HEK293 (cell line): Measurements from ENCODE around the gene NHLRC2.

Experiments used
- CTCF ChIA-PET: fragments of 350-600 bp; formaldehyde crosslinking; extraction: SDS; loops from one replicate; lab custom pipeline; 2021; ENCODE audit warnings: antibody characterized with exemption; lab: Yijun Ruan, JAX
- POLR2A ChIA-PET: fragments of 300-600 bp; formaldehyde crosslinking; extraction: SDS; loops from one replicate; lab custom pipeline; 2020; ENCODE audit warnings: antibody characterized with exemption, inconsistent platforms; lab: Yijun Ruan, JAX
- H3K27ac ChIP-seq: fragments of 200-500 bp; sonication (Bioruptor generic); 2 replicates; pipeline ENCODE4 v1.5.1; 2014; ENCODE audit warnings: low read depth, low read length, control low read depth, inconsistent platforms; ENCODE audit errors: extremely low read depth
- H3K36me3 ChIP-seq, 2 experiments: fragments of 200-500 bp in 1 of 2; sonication (Bioruptor generic) in 1 of 2; 1 replicate in 1 of 2; 2 replicates in 1 of 2; pipeline ENCODE4 v1.5.1; 2014 to 2017; ENCODE audit warnings: inconsistent platforms in 2 of 2, low read length in 2 of 2; ENCODE audit not compliant: control insufficient read depth in 2 of 2, insufficient read depth in 1 of 2
- H3K4me1 ChIP-seq: fragments of 200-500 bp; sonication (Bioruptor generic); 2 replicates; pipeline ENCODE4 v1.5.1; 2014; ENCODE audit warnings: mild to moderate bottlenecking, low read length, inconsistent platforms; ENCODE audit not compliant: control insufficient read depth, insufficient read depth
- H3K4me3 ChIP-seq: 2 replicates; pipeline ENCODE4 v1.5.1; 2011; ENCODE audit warnings: low read depth, mild to moderate bottlenecking, control low read depth, low read length, moderate library complexity
- H3K9me3 ChIP-seq: fragments of 200-500 bp; sonication (Bioruptor generic); 2 replicates; pipeline ENCODE4 v1.5.1; 2014; ENCODE audit warnings: low read depth, low read length, inconsistent platforms; ENCODE audit not compliant: control insufficient read depth, insufficient read depth
- BCL11A ChIP-seq: fragments of 450-650 bp; formaldehyde crosslinking; IDR thresholded peaks from 2 replicates; pipeline ENCODE4 v1.5.1; 2016; ENCODE audit warnings: low read depth, missing biosample characterization, missing genetic modification characterization
- GFI1B ChIP-seq: fragments of 450-650 bp; formaldehyde crosslinking; IDR thresholded peaks from 2 replicates; pipeline ENCODE4 v1.5.1; 2016; ENCODE audit warnings: missing biosample characterization, missing genetic modification characterization
- KLF1 ChIP-seq: fragments of 450-650 bp; formaldehyde crosslinking; IDR thresholded peaks from 2 replicates; pipeline ENCODE4 v1.5.1; 2016; ENCODE audit warnings: missing biosample characterization, missing genetic modification characterization
- KLF16 ChIP-seq: fragments of 450-650 bp; formaldehyde crosslinking; IDR thresholded peaks from 2 replicates; pipeline ENCODE4 v1.5.1; 2017; ENCODE audit warnings: missing biosample characterization, missing genetic modification characterization
- KLF9 ChIP-seq: fragments of 450-650 bp; formaldehyde crosslinking; IDR thresholded peaks from 2 replicates; pipeline ENCODE4 v1.5.1; 2016; ENCODE audit warnings: missing biosample characterization, missing genetic modification characterization, low read depth
- ZBTB48 ChIP-seq: fragments of 450-650 bp; formaldehyde crosslinking; IDR thresholded peaks from 2 replicates; pipeline ENCODE4 v1.5.1; 2016; ENCODE audit warnings: missing biosample characterization, missing genetic modification characterization
- ZEB2 ChIP-seq: fragments of 450-650 bp; formaldehyde crosslinking; IDR thresholded peaks from 2 replicates; pipeline ENCODE4 v1.5.1; 2016; ENCODE audit warnings: missing biosample characterization, missing genetic modification characterization
- ZNF169 ChIP-seq: fragments of 450-650 bp; formaldehyde crosslinking; IDR thresholded peaks from 2 replicates; pipeline ENCODE4 v1.5.1; 2016; ENCODE audit warnings: missing biosample characterization, missing genetic modification characterization
- ZNF239 ChIP-seq: fragments of 450-650 bp; formaldehyde crosslinking; IDR thresholded peaks from 2 replicates; pipeline ENCODE4 v1.5.1; 2016; ENCODE audit warnings: missing biosample characterization, missing genetic modification characterization
- ZNF341 ChIP-seq: fragments of 450-650 bp; formaldehyde crosslinking; IDR thresholded peaks from 2 replicates; pipeline ENCODE4; 2016; ENCODE audit warnings: low read depth, missing biosample characterization, missing genetic modification characterization
- ZNF394 ChIP-seq: fragments of 450-650 bp; formaldehyde crosslinking; IDR thresholded peaks from 2 replicates; pipeline ENCODE4 v1.5.1; 2016; ENCODE audit warnings: missing biosample characterization, missing genetic modification characterization, mild to moderate bottlenecking, moderate library complexity, borderline replicate concordance
- ZNF398 ChIP-seq: fragments of 450-650 bp; formaldehyde crosslinking; IDR thresholded peaks from 2 replicates; pipeline ENCODE4 v1.5.1; 2017; ENCODE audit warnings: missing biosample characterization, missing genetic modification characterization
- ZNF416 ChIP-seq: fragments of 450-650 bp; formaldehyde crosslinking; IDR thresholded peaks from 2 replicates; pipeline ENCODE4 v1.5.1; 2016; ENCODE audit warnings: missing biosample characterization, missing genetic modification characterization
- ZNF560 ChIP-seq: fragments of 450-650 bp; formaldehyde crosslinking; IDR thresholded peaks from 2 replicates; pipeline ENCODE4 v1.5.1; 2017; ENCODE audit warnings: missing biosample characterization, missing genetic modification characterization, borderline replicate concordance
- ZNF596 ChIP-seq: fragments of 450-650 bp; IDR thresholded peaks from 2 replicates; pipeline ENCODE4 v1.5.0; 2018; ENCODE audit warnings: missing biosample characterization, mild to moderate bottlenecking, missing genetic modification characterization, moderate library complexity
- ZNF660 ChIP-seq: fragments of 450-650 bp; IDR thresholded peaks from 2 replicates; pipeline ENCODE4 v1.5.1; 2018; ENCODE audit warnings: missing biosample characterization, mild to moderate bottlenecking, missing genetic modification characterization
- ZNF664 ChIP-seq: fragments of 450-650 bp; formaldehyde crosslinking; IDR thresholded peaks from 2 replicates; pipeline ENCODE4 v1.5.1; 2016; ENCODE audit warnings: missing biosample characterization, missing genetic modification characterization
- ZNF670 ChIP-seq: fragments of 450-650 bp; formaldehyde crosslinking; IDR thresholded peaks from 2 replicates; pipeline ENCODE4 v1.5.1; 2016; ENCODE audit warnings: missing biosample characterization, missing genetic modification characterization, low read depth
- ZNF692 ChIP-seq: fragments of 450-650 bp; formaldehyde crosslinking; IDR thresholded peaks from 2 replicates; pipeline ENCODE4 v1.5.1; 2016; ENCODE audit warnings: missing biosample characterization, missing genetic modification characterization
- ZNF777 ChIP-seq: fragments of 450-650 bp; formaldehyde crosslinking; IDR thresholded peaks from 2 replicates; pipeline ENCODE4 v1.5.1; 2017; ENCODE audit warnings: missing biosample characterization, missing genetic modification characterization, borderline replicate concordance
- ZNF791 ChIP-seq: fragments of 450-650 bp; formaldehyde crosslinking; IDR thresholded peaks from 2 replicates; pipeline ENCODE4 v1.5.1; 2016; ENCODE audit warnings: missing biosample characterization, missing genetic modification characterization
- TF ChIP-seq, protein P1 (sequence below): fragments of 450-650 bp; formaldehyde crosslinking; conservative IDR thresholded peaks from 2 replicates; pipeline ENCODE4 v1.5.1; 2016; ENCODE audit warnings: low read depth, missing biosample characterization, missing genetic modification characterization
- TF ChIP-seq, protein P2 (sequence below): fragments of 450-650 bp; formaldehyde crosslinking; IDR thresholded peaks from 2 replicates; pipeline ENCODE4 v1.5.1; 2016; ENCODE audit warnings: missing biosample characterization, missing genetic modification characterization
- TF ChIP-seq, protein P3 (sequence below): fragments of 450-650 bp; formaldehyde crosslinking; IDR thresholded peaks from 2 replicates; pipeline ENCODE4 v1.5.1; 2016; ENCODE audit warnings: missing biosample characterization, missing genetic modification characterization
- TF ChIP-seq, protein P4 (sequence below): fragments of 450-650 bp; IDR thresholded peaks from 2 replicates; pipeline ENCODE4 v1.5.1; 2018; ENCODE audit warnings: missing biosample characterization, mild to moderate bottlenecking, missing genetic modification characterization

The NHLRC2 gene

DNA sequence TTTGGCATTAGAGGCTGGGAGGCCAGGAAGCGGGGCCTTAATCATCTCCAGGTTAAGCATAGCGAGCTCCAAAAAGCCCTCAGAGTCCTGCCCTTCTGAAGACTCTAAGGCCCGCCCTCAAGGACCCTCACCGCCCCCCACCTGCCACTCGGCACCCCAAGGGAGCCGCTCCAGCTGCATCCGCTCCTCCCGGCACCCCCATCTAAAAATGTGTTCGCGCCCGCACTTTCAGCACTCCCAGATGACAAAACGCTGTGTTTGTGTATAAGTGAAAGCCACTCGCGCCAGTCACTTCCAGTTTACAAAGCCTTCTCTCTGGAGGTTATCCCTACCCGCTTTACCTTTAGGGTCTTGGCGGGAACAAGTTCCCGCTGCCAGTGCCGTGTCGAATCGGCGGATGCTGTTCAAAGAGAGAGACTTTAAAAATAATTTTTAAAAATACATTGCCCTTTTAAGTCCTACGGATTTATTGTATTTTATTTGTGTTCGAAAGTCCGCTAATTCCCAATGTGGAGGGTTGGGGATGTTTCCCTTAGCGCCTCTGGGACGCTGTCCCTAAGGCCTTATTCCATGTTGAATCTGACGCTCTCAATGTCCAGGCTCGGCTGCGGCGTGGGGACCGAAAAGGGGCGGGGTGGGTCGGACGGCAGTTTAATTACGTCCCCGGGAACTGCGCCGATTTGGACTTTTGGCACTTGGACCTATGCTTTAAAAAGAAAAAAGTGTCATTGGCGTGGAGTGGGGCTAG is at the start of gene NHLRC2, which contains the start of gene DCLRE1A:
Gene NHLRC2, plus strand, starts transcription at position 649 of the 748 bp plus-strand sequence. CDS start 212 bp downstream, outside the sequence.
Gene DCLRE1A, minus strand, starts transcription at position 70 of the 748 bp plus-strand sequence. CDS start 900 bp downstream, outside the sequence.
- Histone ChIP-seq H3K27ac (peak within 1 kb of the TSS; percentile 96), H3K9me3 (no peaks in the 10 kb centered on the region), H3K4me1 (peaks cover 15% of the 10 kb centered on the region), H3K36me3 (peaks cover 8 to 13% of the 10 kb centered on the region in 2 experiments), H3K4me3 (peak within 1 kb of the TSS; percentile 68)
- CTCF ChIA-PET: interaction anchor here (0.5 to 1.2 kb wide), 3 partner anchors 13 to 218 kb away, joined by 3 read pairs; no protein-coding TSS in a partner anchor
- POLR2A ChIA-PET: no interaction called here
- TF ChIP-seq ZNF791 (tag by site-specific recombination) (no peak), BCL11A (tag by site-specific recombination) (peak; percentile 65; the same call in 1 of the 2 replicates), ZNF560 (tag by site-specific recombination) (no peak), ZNF692 (tag by site-specific recombination) (peak; percentile 97), ZNF239 (tag by site-specific recombination) (no peak), KLF9 (peak; percentile 93), ZNF398 (tag by site-specific recombination) (peak; percentile 47; the same call in 1 of the 2 replicates), ZNF777 (no peak), ZNF416 (tag by site-specific recombination) (no peak), ZNF670 (no peak), ZNF169 (tag by site-specific recombination) (no peak), ZNF596 (tag by site-specific recombination) (0 out of 2 replicates have a peak, but pooled peaks have one; percentile 5), ZNF394 (tag by site-specific recombination) (peak; percentile 86), ZNF660 (0 out of 2 replicates have a peak, but pooled peaks have one; percentile 36), ZNF664 (peak; percentile 8; the same call in 1 of the 2 replicates), ZBTB48 (peak; percentile 88), KLF1 (tag by site-specific recombination) (peak; percentile 33; the same call in 1 of the 2 replicates), GFI1B (no peak), KLF16 (tag by site-specific recombination) (peak; percentile 86; the same call in 1 of the 2 replicates), ZEB2 (peak; percentile 95; the same call in 1 of the 2 replicates), ZNF341 (tag by site-specific recombination) (peak; percentile 78)
- TF ChIP-seq, protein P1, sequence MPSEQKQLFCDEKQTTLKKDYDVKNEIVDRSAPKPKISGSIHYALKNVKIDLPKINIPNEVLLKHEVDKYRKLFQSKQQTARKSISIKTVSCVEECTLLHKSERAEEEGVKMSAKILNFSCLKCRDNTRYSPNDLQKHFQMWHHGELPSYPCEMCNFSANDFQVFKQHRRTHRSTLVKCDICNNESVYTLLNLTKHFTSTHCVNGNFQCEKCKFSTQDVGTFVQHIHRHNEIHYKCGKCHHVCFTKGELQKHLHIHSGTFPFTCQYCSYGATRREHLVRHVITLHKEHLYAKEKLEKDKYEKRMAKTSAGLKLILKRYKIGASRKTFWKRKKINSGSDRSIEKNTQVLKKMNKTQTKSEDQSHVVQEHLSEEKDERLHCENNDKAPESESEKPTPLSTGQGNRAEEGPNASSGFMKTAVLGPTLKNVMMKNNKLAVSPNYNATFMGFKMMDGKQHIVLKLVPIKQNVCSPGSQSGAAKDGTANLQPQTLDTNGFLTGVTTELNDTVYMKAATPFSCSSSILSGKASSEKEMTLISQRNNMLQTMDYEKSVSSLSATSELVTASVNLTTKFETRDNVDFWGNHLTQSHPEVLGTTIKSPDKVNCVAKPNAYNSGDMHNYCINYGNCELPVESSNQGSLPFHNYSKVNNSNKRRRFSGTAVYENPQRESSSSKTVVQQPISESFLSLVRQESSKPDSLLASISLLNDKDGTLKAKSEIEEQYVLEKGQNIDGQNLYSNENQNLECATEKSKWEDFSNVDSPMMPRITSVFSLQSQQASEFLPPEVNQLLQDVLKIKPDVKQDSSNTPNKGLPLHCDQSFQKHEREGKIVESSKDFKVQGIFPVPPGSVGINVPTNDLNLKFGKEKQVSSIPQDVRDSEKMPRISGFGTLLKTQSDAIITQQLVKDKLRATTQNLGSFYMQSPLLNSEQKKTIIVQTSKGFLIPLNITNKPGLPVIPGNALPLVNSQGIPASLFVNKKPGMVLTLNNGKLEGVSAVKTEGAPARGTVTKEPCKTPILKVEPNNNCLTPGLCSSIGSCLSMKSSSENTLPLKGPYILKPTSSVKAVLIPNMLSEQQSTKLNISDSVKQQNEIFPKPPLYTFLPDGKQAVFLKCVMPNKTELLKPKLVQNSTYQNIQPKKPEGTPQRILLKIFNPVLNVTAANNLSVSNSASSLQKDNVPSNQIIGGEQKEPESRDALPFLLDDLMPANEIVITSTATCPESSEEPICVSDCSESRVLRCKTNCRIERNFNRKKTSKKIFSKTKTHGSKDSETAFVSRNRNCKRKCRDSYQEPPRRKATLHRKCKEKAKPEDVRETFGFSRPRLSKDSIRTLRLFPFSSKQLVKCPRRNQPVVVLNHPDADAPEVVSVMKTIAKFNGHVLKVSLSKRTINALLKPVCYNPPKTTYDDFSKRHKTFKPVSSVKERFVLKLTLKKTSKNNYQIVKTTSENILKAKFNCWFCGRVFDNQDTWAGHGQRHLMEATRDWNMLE (tag by site-specific recombination): peak; percentile 39; the same call in 1 of the 2 replicates
- TF ChIP-seq, protein P2, sequence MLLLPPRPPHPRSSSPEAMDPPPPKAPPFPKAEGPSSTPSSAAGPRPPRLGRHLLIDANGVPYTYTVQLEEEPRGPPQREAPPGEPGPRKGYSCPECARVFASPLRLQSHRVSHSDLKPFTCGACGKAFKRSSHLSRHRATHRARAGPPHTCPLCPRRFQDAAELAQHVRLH (tag by site-specific recombination): peak; percentile 97
- TF ChIP-seq, protein P3, sequence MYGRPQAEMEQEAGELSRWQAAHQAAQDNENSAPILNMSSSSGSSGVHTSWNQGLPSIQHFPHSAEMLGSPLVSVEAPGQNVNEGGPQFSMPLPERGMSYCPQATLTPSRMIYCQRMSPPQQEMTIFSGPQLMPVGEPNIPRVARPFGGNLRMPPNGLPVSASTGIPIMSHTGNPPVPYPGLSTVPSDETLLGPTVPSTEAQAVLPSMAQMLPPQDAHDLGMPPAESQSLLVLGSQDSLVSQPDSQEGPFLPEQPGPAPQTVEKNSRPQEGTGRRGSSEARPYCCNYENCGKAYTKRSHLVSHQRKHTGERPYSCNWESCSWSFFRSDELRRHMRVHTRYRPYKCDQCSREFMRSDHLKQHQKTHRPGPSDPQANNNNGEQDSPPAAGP (tag by site-specific recombination): no peak
- TF ChIP-seq, protein P4, sequence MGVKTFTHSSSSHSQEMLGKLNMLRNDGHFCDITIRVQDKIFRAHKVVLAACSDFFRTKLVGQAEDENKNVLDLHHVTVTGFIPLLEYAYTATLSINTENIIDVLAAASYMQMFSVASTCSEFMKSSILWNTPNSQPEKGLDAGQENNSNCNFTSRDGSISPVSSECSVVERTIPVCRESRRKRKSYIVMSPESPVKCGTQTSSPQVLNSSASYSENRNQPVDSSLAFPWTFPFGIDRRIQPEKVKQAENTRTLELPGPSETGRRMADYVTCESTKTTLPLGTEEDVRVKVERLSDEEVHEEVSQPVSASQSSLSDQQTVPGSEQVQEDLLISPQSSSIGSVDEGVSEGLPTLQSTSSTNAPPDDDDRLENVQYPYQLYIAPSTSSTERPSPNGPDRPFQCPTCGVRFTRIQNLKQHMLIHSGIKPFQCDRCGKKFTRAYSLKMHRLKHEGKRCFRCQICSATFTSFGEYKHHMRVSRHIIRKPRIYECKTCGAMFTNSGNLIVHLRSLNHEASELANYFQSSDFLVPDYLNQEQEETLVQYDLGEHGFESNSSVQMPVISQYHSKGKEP (tag by site-specific recombination): 0 out of 2 replicates have a peak, but pooled peaks have one; percentile 4
